Stimulated activated CD4-positive, alpha-beta T cell treated with anti-CD3 and anti-CD28 coated beads, Interleukin-2, amount 100 ng/mL, for 4 hours (primary cell): ENCODE data around the gene CHAC1.
"Not testable (repeated sequence)": the region's sequence is repeated elsewhere in the genome, so short reads cannot be mapped to it uniquely, and the experiment has no call there.

Source experiments
- DNase-seq: peaks from one replicate; pipeline ENCODE4 v3.0.0-alpha.2; 2020; ENCODE audit warnings: low read depth

CHAC1 gene

GRCh38 chr15:40957041-40957555, 3.8 kb downstream of the CHAC1 start:
- no peak for DNase-seq

GRCh38 chr15:40957581-40958051, 4.3 kb downstream of the CHAC1 start:
- no peak for DNase-seq

- DNase-seq, result no peak
Observed at GRCh38 chr15:40958146-40958545, 4.9 kb downstream of the CHAC1 start.

GRCh38 chr15:40958723-40959122, 5.5 kb downstream of the CHAC1 start:
- DNase-seq, result no peak

DNA sequence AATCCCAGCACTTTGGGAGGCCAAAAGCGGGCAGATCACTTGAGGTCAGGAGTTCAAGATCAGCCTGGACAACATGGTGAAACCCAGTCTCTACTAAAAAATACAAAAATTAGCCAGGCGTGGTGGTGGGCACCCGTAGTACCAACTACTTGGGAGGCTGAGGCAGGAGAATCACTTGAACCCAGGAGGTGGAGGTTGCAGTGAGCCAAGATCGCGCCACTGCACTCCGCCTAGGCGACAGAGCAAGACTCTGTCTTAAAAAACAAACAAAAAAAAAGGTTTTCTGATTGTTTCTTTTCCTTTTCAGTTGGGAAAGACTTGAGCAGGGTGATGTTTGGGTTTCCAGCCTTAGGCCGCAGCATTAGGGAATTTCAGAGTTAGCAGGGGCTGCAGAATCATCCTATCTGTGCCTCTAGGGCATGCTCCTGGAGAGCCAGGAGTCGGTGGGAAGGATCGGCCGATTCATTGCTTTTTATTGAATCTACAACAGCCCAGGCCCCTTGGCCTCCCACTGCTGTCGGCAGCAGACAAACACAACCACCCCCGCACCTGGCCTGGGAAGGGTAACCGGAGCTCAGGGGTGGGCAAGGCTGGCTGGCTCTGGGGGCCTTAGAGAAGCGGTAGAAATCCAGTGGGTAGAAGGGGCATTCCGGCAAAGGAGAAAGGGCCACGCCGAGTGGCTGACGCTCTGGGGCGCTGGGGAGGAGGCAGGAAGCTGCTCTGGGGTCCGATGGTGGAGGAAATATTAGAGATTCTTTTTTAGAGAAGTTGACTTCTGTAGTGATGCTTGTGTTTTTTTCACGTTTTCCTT, 6.3 kb downstream of the CHAC1 start:
- DNase-seq, result no peak

- no peak for DNase-seq
Observed at GRCh38 chr15:40960151-40960885, 7.0 kb downstream of the CHAC1 start.

DNA sequence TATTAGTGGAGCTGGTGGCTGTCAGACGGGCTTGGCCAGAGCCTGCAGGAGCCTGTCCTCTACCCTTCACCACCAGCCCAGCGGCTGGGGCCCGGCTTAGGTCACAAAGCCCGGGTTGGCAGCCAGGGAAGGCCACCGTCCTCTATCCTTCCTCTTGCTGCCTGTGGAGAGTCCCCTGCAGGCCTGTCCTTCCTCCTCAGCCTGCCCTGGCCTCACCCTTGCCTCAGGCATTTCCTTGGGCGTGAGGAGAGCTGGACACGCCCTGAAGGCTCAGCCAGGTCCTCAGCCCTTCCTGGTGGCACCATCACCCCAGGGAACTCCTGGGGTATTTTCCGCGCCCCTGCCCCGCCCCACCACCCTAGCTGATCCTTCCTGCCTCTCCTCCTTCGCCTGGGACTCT, 7.7 kb downstream of the CHAC1 start:
- no peak for DNase-seq

DNA sequence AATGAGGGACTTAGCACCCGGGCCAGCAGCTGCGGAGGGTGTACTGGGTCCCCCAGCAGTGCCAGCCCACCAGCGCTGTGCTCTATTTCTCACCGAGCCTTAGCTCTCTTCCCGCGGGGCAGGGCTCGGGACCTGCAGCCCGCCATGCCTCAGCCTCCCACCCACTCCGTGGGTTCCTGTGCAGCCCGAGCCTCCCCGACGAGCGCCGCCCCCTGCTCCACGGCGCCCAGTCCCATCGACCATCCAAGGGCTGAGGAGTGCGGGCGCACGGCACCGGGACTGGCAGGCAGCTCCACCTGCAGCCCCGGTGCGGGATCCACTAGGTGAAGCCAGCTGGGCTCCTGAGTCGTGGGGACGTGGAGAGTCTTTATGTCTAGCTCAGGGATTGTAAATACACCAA, 8.5 kb downstream of the CHAC1 start:
- DNase-seq, result not testable (repeated sequence)

GRCh38 chr15:40962317-40962716, 9.0 kb downstream of the CHAC1 start:
- DNase-seq, result not testable (repeated sequence)

- no peak for DNase-seq
Observed at GRCh38 chr15:40963201-40963600, 9.9 kb downstream of the CHAC1 start.

- DNase-seq, result no peak
Observed at GRCh38 chr15:40964006-40964405, 10.7 kb downstream of the CHAC1 start.

- DNase-seq, result no peak
Observed at GRCh38 chr15:40964634-40965033, 11.4 kb downstream of the CHAC1 start.

DNA sequence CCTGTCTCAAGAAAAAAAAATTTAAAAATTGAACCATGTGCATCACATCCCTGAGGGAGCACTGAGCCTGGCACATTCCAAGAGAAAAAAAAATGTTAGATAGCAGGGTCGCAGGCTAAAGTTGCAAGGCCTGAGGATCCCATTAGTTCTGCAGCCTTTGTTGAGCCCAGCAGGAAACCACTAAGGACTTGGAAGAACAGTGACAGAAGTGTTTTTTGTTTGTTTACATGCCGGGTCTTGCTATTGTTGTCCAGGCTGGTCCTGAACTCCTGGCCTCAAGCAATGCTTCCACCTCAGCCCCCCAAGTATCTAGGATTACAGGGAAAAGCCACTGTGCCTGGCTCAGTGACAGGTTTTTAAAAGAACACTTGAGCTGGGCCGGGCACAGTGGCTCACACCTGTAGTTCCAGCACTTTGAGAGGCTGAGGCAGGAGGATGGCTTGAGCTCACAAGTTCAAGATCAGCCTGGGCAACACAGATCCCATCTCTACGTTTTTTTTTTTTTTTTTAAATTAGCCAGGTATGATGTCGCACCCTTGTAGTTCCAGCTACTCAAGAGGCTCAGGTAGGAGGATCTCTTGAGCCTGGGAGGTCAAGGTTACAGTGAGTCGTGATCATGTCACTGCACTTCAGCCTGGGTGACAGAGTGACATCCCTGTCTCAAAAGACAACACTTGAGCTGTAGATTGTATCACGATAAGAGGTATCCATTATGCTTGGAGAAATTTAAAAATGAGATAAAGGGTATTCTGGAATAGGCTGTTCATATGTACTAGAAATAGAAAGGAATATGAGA, 15.2 kb downstream of the CHAC1 start:
- DNase-seq, result no peak

DNA sequence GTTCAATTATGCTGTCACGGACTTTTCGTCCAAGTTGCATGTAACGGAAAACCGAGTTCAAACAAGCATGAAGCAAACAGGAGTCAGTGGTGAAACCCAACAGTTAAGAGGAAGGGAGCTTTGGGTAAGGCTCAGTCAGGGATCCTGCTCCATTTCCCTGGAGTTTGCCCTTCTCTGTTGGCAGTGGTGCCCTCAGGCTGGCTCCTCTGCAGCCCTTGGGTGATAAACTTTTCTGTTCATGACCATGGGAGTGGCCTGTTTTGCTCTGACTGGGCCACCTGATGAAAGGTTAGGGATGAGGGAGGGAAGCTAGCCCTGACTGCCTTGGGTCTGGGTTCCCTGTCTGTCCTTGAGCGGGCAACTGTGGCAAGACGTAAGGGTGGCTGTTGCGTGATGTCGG, 16.1 kb downstream of the CHAC1 start:
- no peak for DNase-seq

DNA sequence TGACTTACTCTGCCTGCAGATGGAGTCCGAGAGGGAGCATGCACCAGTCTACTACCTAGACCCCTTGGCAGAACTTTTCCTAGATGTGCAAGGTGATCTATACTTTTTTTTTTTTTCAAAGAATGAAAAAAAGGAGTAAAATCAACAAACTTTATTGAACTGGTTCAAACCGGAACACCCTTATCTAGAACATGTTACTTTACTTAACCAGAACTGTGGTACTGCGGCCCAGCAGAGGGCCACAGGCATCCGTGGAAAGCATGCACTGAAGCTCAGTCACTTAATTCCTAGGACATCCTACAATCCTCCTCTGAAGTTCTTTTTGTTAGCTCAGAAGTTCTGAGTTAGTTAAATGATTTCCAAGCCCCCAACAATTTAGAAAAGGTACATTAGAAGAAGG, 21.6 kb downstream of the CHAC1 start:
- no peak for DNase-seq

DNA sequence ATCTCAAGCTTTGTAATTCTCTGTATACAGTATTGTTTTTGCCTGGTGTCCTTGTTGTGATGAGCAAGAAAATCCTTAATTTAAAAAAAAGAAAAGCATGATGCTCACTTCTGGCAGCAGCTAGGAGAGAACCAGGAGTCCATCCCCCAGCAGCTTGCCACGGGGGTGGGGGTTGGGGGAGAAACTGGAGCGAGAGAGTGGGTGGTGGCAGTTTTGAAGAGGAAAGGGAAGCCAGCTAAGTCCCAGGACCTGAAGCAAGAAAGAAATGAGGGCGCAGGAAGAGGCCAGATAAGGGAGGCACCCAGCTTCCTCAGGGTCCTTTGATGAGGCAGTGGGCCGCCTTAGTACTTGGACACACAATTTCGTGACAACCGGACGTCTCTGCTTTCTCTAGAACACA, 23.5 kb downstream of the CHAC1 start:
- DNase-seq, result no peak

- no peak for DNase-seq
Observed at GRCh38 chr15:40978141-40978540, 24.9 kb downstream of the CHAC1 start.

GRCh38 chr15:40978562-40978961, 25.3 kb downstream of the CHAC1 start:
- DNase-seq, result no peak

- DNase-seq, result no peak
Observed at GRCh38 chr15:40981186-40981585, 27.9 kb downstream of the CHAC1 start.

DNA sequence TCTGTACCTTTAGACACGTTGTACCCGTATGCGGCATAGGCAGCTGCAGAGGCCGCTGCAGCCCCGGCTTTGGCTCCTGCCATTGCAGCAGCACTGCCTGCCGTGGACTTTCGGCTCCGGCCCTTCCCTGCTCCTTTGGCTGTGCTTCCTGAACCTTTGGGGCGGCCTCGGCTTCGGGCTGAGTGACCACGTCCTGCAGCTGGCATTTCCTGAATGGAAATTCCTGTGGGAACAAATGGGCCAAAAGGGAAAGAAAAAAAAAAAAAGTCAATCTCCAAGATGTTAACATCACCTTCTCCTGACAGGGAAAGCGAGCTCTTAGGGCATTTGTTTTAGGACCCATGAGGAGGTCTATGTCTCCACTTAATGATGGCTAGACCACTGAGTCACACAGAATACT, 29.6 kb downstream of the CHAC1 start:
- DNase-seq, result no peak

DNA sequence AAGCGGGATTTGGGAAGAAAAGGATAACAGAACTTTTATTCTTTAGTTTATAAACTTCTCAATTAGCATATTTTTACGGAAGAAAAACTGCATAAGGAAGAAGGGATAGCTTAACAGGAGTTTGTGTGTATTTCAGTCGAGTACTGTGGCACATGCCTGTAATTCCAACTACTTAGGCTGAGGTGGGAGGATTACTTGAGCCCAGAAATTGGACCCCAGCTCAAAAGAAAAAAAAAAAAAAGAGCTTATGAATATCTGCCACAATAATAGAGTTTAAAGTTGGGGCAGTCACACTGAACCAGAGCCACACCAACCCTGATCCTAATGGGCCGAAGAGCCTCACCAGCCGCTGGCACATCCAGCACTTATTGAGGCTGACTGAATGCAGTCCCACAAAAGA, 31.1 kb downstream of the CHAC1 start:
- DNase-seq, result no peak

DNA sequence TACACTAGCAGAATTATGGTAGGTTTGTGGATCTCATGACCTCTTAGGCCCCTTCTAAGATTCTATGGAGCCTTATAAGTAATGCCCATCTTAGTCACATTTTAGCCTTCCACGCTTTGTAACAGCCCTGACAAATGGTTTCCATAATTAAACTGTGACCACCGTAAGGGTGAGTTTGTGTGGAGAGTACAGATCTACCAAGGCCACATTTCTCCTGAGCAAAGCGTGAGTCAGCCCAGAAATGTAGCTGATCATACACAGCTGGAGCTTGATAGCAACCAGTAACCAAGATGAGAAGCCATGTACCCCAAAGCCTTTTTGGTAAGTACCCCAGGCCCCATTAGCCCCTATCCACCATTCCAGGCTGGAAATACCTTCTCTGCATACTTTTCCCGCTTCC, 31.7 kb downstream of the CHAC1 start:
- no peak for DNase-seq
